T-helper 2 cell treated with Interferon-gamma antibody and Interleukin-4, amounts not matched to agents 5 μg/mL and 100 μg/mL, for 36 hours (primary cell): Measurements from ENCODE around the gene NBPF1.
"Not testable (repeated sequence)": the region's sequence is repeated elsewhere in the genome, so short reads cannot be mapped to it uniquely, and the experiment has no call there.

Source experiments
- DNase-seq: peaks from one replicate; pipeline ENCODE4 v3.0.0; 2021; ENCODE audit warnings: low spot score
- H3K27ac Mint-ChIP-seq: one replicate; pipeline ENCODE4 v1.8.0; 2021; ENCODE audit warnings: mild to moderate bottlenecking, mixed read lengths
- H3K27me3 Mint-ChIP-seq: one replicate; pipeline ENCODE4 v1.8.0; 2021; ENCODE audit warnings: low read depth, mixed read lengths
- H3K36me3 Mint-ChIP-seq: one replicate; pipeline ENCODE4 v1.8.0; 2021; ENCODE audit warnings: low read depth, mixed read lengths
- H3K4me1 Mint-ChIP-seq: one replicate; pipeline ENCODE4 v1.8.0; 2021; ENCODE audit warnings: low read depth, mixed read lengths
- H3K4me3 Mint-ChIP-seq: one replicate; pipeline ENCODE4 v1.8.0; 2022; ENCODE audit warnings: mild to moderate bottlenecking, moderate library complexity, mixed read lengths
- H3K9me3 Mint-ChIP-seq: one replicate; pipeline ENCODE4 v1.8.0; 2021; ENCODE audit warnings: mixed read lengths

The NBPF1 gene

DNA sequence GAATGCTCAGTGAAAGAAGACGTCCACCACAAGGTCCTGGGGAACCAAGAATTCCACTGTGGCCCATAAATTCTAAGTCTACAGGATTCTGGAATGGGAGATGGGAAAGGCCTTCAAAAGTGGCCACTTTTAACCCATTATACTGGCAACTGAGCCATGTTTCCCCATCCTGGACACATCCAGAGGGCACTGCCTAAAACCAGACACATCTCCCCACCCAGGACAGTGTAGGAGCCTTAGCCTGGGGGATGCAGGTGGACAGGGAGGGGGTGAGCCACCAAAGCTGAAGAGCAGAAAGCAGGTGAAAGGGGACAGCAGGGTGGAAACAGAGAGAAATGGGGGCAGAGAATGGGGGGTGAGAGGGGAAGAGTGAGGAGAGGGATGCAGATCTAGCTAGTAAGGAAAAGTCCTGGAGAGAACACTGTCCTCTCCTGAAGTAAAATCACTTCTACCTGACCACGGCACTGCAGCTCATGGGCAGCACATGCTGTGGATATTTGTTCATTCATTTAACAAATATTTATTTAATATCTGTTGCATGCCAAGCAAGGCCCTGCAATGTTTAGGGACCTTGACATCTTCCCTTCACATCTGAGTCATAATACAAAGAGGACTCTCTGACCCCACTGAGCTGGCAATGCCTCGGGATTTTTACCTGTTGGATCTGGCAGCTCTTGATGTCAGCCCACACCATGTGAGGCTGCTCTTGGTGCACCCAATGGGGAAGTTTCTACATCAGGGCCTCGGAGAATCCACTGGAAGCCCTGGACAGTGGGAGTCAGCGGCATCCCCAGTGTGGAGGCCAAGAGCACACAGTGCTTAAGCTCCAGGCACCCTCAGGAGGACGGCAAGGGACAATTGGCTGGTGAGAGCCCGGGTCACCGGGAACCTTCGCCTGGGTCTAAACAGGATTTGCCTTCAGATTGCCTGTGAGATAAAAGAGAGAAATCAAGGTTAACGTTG lies 5.2 kb downstream of the NBPF1 start:
- DNase-seq, H3K36me3 Mint-ChIP-seq, H3K27ac Mint-ChIP-seq, H3K27me3 Mint-ChIP-seq, H3K4me3 Mint-ChIP-seq, H3K9me3 Mint-ChIP-seq, H3K4me1 Mint-ChIP-seq: not testable (repeated sequence)

DNA sequence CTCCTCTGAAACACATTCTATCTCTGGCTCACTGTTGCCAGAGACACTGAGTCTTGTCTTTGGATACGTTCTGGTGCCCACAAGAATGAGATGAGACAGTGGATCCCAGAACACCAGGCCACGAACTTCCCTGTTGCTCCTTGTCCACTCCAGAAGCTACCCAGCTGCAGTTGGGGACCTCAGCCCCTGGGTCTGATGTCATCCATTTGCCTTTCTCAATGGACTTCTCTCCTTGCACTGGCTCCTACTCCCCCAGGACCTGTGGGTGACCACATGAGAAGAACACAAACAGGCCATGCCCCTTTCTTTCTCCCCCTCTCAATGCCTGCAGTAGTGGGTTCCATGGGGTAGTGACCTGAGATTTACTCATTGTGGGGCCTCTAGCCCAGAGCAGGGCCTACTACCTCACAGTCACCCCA lies 5.9 kb downstream of the NBPF1 start:
- DNase-seq = no peak
- H3K36me3 Mint-ChIP-seq = no peaks in the 10 kb centered on the region
- no peak overlapping the region for H3K27ac Mint-ChIP-seq
- no peaks in the 10 kb centered on the region for H3K4me1 Mint-ChIP-seq
- H3K4me3 Mint-ChIP-seq = no peak overlapping the region
- H3K27me3 Mint-ChIP-seq = no peaks in the 10 kb centered on the region
- H3K9me3 Mint-ChIP-seq = no peaks in the 10 kb centered on the region

DNA sequence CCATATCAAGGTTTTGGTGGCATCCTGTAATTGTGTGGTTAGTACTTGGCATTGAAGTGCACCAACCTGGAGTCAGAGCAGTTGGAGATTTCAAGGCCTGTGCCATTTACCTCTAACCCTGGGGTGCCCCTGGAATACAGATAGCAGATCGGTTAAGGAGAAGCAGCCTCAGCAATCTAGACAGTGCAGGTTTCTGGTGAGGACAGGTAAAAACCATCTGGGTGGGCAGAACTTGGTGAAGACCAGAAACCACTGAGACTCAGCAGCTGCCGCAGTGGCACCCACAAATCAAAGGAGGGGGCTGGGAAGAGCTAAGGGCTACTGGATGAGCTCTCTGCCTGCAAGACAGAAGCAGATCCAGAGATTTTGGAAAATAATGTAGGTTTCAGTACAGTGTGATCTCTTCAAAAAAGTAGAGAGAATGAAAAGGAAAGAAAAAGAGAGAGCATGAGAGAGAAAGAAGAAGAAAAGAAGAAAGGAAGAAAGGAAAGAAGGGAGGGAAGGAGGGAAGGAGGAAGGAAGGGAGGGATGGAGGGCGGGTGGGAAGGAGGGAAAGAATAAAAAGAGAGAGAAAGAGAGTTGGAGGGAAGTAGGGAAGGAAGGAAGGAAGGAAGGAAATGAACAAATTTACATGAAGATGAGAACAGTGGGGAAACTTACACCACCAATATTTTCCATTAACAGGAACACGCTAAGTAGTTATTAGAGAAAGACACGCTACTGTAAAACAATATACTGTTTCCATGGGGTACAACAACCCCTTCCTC lies 6.5 kb downstream of the NBPF1 start:
- not testable (repeated sequence) for H3K36me3 Mint-ChIP-seq, H3K4me3 Mint-ChIP-seq, H3K4me1 Mint-ChIP-seq, H3K27me3 Mint-ChIP-seq, DNase-seq, H3K27ac Mint-ChIP-seq, H3K9me3 Mint-ChIP-seq

DNA sequence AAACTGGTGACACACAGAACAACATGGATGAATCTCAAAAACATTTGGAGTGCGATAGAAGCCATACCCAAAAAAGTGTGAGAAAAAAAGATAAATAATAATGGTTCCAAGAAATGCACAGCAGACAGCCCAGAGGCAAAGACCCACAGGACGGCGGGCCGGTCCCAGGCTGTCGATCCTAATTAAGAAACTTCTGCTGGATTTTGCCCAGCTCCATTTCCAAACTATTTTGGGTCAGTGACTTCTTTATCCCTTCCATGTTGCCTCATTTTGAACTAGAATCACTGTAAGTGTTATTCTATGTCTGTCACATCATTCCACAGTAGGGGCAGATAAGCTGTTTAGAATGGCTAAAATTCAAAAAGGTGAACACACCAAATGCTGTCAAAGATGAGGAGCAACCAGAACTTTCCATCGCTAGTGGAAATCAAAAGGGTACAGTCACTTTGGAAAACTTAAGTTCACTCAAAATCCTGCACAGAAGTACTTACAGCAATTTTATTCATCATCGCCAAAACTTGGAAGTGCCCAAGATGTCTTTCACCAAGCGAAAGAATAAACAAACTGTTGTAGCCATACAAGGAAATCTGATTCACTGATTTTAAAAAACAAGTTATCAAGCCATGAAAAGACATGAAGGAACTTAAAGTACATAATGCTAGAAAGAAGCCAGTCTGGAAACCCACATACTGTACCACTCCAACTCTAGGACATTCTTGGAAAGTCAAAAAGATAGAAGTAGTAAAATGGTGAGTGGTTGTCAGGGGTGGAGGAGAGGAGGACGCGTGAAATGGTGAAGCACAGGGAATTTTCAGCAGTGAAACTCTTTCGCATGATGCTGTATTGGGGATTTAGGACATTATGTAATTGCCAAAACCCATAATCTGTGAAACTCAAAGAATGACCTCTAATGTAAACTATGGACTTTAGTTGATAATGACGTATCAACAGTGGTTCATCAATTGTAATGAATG lies 7.5 kb downstream of the NBPF1 start:
- H3K27ac Mint-ChIP-seq = no peak overlapping the region
- H3K27me3 Mint-ChIP-seq = no peaks in the 10 kb centered on the region
- H3K4me1 Mint-ChIP-seq = no peaks in the 10 kb centered on the region
- no peak for DNase-seq
- H3K36me3 Mint-ChIP-seq = no peaks in the 10 kb centered on the region
- no peak overlapping the region for H3K4me3 Mint-ChIP-seq
- no peaks in the 10 kb centered on the region for H3K9me3 Mint-ChIP-seq

DNA sequence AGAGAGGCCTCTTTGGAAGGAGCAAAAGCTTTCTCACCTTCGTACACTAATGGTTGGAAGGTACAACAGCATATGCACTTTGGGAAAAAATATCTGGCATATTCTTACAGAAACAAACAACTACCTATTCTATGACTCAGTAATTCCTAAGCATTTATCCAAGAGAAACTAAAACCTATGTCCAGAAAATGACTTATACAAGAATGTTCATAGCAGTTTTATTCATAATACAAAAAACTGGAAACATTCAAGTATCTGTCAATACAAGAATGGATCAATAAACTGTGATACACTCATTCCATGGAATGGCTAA lies 8.2 kb downstream of the NBPF1 start:
- no peak for DNase-seq
- no peaks in the 10 kb centered on the region for H3K4me1 Mint-ChIP-seq
- no peak overlapping the region for H3K27ac Mint-ChIP-seq
- no peaks in the 10 kb centered on the region for H3K9me3 Mint-ChIP-seq
- no peaks in the 10 kb centered on the region for H3K27me3 Mint-ChIP-seq
- H3K4me3 Mint-ChIP-seq = no peak overlapping the region
- H3K36me3 Mint-ChIP-seq = no peaks in the 10 kb centered on the region

DNA sequence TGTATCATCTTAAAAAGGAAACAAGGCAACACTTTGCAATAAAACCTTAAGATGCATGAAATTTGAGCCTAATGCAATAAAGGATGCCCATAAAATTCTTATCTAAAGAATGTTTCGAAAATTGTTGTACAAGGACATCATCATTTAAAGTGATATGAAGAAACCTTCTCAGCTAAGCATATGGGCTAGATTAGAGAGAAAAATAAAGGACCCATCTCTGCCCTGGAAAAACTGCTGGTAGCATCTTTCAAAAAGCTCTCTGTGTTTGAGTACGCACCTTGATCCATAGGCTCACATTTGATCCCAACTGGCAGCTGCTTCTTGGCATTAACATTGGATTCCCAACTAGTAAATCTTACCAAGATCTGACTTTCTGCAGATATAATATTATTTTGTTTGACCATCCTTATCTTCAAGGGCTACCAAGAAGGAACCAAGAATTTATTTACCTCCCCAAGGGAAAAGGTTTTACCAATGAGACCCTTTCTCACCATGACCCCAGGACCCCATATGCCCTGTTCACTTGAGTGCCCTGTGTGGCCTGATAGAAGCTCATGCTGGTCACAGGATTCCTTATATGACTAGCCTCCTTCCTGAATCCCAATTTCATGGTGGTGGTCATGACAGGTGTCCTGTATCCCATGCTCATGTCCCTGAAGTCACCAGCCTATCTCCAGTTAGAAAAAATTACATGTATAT lies 8.7 kb downstream of the NBPF1 start:
- not testable (repeated sequence) for H3K27me3 Mint-ChIP-seq

DNA sequence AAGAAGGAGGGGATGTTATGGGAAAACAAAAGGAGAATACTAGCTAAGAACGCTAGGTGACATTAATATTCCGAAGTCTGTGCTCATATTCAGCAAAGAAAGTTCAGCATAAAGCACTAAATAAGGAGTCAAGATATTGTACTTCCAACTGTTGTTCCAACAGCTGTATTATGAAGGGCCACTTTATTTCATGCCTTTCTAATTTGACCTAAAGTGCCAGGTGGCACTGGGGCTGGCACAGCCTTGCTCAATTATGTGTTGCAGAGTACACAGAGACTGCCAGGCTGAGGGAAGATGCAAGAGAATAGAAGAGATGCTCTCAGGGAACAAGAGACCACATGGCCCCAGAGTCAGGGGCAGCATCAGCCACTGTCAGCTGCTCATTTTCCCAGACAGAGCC lies 9.7 kb downstream of the NBPF1 start:
- DNase-seq = not testable (repeated sequence)

More for the DNA sequence above, 8.7 kb downstream of the NBPF1 start:
- not testable (repeated sequence) for H3K36me3 Mint-ChIP-seq, DNase-seq, H3K9me3 Mint-ChIP-seq, H3K4me3 Mint-ChIP-seq, H3K4me1 Mint-ChIP-seq, H3K27ac Mint-ChIP-seq

DNA sequence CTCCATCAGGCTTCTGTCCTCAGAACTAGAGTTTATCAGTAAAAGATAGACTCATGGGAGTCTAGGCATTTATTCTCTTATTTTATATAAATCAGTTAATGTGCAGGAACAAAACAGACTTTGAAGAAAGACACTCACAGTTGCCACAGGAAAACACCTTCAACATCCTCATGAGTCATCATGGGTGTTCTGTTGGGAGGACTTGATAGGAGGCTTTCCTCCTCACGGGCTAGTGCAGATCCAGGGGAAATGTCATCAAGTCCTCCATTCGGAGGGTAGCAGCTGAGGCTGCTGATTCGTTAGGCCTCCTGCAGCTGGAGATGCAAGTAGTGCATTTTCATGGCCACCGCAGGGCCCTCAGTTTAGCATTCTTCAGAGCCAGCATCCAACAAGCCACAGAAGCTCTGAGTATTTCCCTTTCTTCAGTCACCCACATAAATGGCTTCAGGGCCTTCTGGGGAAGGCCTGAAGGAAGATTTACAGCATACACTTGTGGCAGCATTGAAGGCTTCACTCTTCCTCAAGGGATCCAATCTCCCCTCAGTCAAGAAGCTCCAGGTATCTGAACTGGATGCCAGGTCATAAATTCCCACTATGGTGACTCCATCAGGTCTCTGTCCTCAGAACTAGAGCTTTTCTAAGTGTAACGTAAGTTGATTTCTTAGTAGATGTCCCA lies 10.9 kb downstream of the NBPF1 start:
- H3K36me3 Mint-ChIP-seq, H3K9me3 Mint-ChIP-seq, DNase-seq, H3K27me3 Mint-ChIP-seq, H3K4me1 Mint-ChIP-seq, H3K4me3 Mint-ChIP-seq, H3K27ac Mint-ChIP-seq: not testable (repeated sequence)

More for the DNA sequence above, 9.7 kb downstream of the NBPF1 start:
- not testable (repeated sequence) for H3K36me3 Mint-ChIP-seq, H3K4me1 Mint-ChIP-seq, H3K9me3 Mint-ChIP-seq, H3K27ac Mint-ChIP-seq, H3K4me3 Mint-ChIP-seq, H3K27me3 Mint-ChIP-seq

DNA sequence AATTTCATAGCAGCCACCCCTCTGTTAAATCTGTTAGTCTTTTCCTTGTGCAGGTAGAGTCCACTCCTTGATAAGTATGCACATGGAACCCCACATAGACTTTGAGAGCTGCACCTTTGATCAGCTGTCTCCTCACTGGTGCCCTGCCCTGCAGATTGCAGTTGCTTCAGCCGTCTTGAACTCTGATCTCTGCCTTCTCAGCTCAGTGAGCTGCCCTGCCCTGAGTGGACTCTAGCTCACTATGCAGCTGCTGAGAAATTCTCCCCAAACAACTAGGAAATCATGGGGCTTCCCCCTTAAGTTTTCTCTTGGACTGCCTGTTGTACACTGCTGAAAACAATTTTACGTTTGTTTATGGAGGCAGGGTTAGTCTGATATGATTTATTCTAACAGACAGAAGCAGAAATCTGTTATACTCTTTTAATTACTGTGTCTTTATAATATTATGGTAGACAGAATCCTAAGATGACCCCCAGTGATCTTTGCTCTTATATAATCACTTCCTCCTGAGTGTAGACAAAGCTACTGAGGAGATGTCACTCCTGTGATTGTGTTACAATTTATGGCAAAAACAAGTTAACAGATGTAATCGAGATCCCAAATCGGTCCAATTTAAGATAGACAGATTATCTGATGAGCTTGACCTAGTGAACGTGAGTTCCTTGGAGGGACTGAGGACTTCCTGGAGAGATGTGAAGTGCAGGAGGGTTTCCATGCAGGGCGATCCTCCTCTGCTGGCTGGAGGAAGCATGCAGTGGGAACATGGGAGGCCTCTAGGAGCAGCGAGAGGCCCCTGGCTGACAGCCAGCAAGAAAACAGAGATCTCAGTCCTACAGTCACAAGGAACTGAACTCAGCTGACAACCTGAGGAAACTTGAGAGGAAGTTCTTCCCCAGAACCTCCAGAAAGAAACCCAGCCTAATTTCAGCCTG lies 12.2 kb downstream of the NBPF1 start:
- not testable (repeated sequence) for H3K4me1 Mint-ChIP-seq, H3K27ac Mint-ChIP-seq, H3K9me3 Mint-ChIP-seq, DNase-seq, H3K4me3 Mint-ChIP-seq, H3K27me3 Mint-ChIP-seq, H3K36me3 Mint-ChIP-seq

DNA sequence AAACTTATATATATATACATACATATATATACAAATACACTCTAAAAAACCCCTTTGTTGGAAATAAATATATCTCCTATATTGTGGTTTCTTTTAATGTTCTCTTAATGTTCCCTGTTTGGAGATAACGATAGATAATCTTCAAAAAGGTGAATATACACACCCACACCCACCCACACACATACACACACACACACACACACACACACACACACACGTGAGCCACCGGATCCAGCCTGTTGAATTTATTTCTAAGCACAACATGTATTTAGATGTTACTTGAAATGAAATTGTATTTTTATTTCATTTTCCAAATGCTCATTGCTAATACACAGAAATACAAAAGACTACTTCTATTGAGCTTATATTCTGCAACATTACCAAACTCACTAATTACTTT lies 14.0 kb downstream of the NBPF1 start:
- not testable (repeated sequence) for H3K36me3 Mint-ChIP-seq, DNase-seq, H3K4me3 Mint-ChIP-seq, H3K27ac Mint-ChIP-seq, H3K4me1 Mint-ChIP-seq, H3K27me3 Mint-ChIP-seq, H3K9me3 Mint-ChIP-seq

DNA sequence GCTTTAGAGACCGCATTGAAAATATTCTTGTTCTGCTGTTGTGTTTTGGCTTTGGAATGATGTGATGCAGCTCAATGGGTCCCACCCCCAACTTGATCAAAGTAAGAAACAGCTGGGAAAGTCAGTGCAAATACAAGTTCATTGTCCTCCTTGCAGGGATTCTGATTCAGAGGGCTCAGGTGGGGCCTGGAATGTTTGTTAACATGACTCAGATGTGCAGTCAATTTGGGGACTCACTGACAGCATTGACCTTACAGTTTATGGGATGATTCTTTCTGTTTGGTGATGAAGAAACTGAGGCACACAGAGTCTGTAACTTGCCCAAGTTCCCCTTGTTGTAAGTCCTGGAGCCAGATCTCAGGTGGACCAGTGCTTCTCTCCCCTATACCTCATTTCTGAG lies 18.1 kb downstream of the NBPF1 start:
- not testable (repeated sequence) for DNase-seq

DNA sequence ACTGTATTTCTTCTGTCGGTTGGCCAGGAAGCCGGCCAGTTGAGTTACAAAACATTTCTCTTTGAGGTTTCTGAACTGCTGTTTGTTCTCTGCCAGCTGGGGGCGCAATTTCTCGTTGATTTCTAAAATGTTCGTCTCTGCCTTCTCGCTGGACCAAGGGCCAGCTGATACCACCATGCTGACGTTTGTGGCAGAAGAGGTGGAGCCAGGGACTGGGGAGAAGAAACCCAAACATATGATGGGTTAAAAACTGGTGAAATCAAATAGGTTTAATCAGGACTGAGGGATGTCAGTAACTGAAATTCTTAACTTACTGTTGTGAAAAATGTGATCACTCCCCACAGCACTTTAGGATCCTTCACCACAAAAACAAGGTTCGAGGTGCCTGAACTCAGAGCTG lies 21.5 kb downstream of the NBPF1 start:
- H3K9me3 Mint-ChIP-seq, H3K27me3 Mint-ChIP-seq, H3K36me3 Mint-ChIP-seq, H3K27ac Mint-ChIP-seq, H3K4me3 Mint-ChIP-seq, H3K4me1 Mint-ChIP-seq, DNase-seq: not testable (repeated sequence)

More for the DNA sequence above, 18.1 kb downstream of the NBPF1 start:
- H3K36me3 Mint-ChIP-seq, H3K4me1 Mint-ChIP-seq, H3K9me3 Mint-ChIP-seq, H3K27ac Mint-ChIP-seq, H3K4me3 Mint-ChIP-seq, H3K27me3 Mint-ChIP-seq: not testable (repeated sequence)
